Measurements from ENCODE around the gene LRRC63. TPM values are rescaled to one million over a fixed set of nuclear protein-coding genes. Genes with fewer than 3 reads are reported as not detected.

LRRC63 gene
- polyA plus RNA-seq, 3 donors = 0.36 TPM; not detected in 2

GRCh38 chr13:46324976-46325375 is 113.2 kb downstream of the LRRC63 start:
- no peak overlapping the region for H2AFZ ChIP-seq (ENCODE audit: insufficient read depth, low read depth, low read length, poor library complexity, severe bottlenecking)
- Mint-ChIP-seq H3K4me1 (peaks cover 35% of the 10 kb centered on the region), H3K36me3 (no peaks in the 10 kb centered on the region), H3K9me3 (peaks cover 0 to 7% (median 0%) of the 10 kb centered on the region in 7 donors), H3K4me3 (no peak overlapping the region), H3K27ac (peak overlapping the region in 1 of 7 donors; percentile 71), H3K27me3 (ENCODE audit: low read depth in 3 of 3) (peaks cover 0 to 6% (median 5%) of the 10 kb centered on the region in 3 donors)
- H3K4me2 ChIP-seq (replicated peaks; ENCODE audit: extremely low read depth, low read length, poor library complexity, severe bottlenecking) = no peak overlapping the region
- H3K4me3 ChIP-seq (replicated peaks in 1 of 3; ENCODE audit: low read depth in 2 of 3, low read length in 3 of 3) = no peak overlapping the region
- H3K27me3 ChIP-seq (ENCODE audit: control insufficient read depth in 2 of 2, insufficient read depth in 2 of 2, low read length in 2 of 2) = no peaks in the 10 kb centered on the region
- H3K36me3 ChIP-seq (replicated peaks in 1 of 2; ENCODE audit: control insufficient read depth in 1 of 2, insufficient read depth in 2 of 2, low read length in 2 of 2) = no peaks in the 10 kb centered on the region
- no peaks in the 10 kb centered on the region for H3K79me2 ChIP-seq (ENCODE audit: insufficient read depth, low read length)
- H3K27ac ChIP-seq (ENCODE audit: low read depth in 1 of 2, low read length in 2 of 2) = no peak overlapping the region
- H3K4me1 ChIP-seq (ENCODE audit: control insufficient read depth in 1 of 2, insufficient read depth in 2 of 2, low read length in 2 of 2) = peaks cover 20 to 21% of the 10 kb centered on the region in 2 donors
- WGBS (ENCODE audit: insufficient coverage) = 83% methylated on average over 2 of the region's 5 CpGs
- intact Hi-C loops (cut with micrococcal nuclease) = loop anchor here (5.0 to 10.0 kb wide), 3 partner anchors 62 to 158 kb away; partner anchors contain the start of genes LCP1 (in 1 of the 2) and RUBCNL (in 1 of the 2)
- no peaks in the 10 kb centered on the region for H3K9me3 ChIP-seq (replicated peaks in 1 of 2; ENCODE audit: control insufficient read depth in 1 of 2, insufficient read depth in 1 of 2, low read length in 2 of 2)
- H4K20me1 ChIP-seq (ENCODE audit: insufficient read depth, low read length) = no peaks in the 10 kb centered on the region
- no peak for TF ChIP-seq CTCF (IDR thresholded peaks at IDR 0.05)
- H3K9ac ChIP-seq (ENCODE audit: insufficient read depth, low read length, poor library complexity, severe bottlenecking) = no peak overlapping the region
- no peak for DNase-seq

Small RNA genes lying within 50 kb of the gene (small RNA-seq; reads per million reads assigned to genes)
- gene RN7SKP5 (ENCODE audit: insufficient read length, low read depth) (not detected), gene RN7SL288P (ENCODE audit: insufficient read length, low read depth) (not detected)

Other genes with a start within 250 kb of the LRRC63 start
- gene ZC3H13, start 159.2 kb upstream of the LRRC63 start, polyA plus RNA-seq = 10 to 100 TPM in 1 of 3 donors, 1 to 10 TPM in 2; 5.3 to 22.2 (median 9.7) TPM
- gene CPB2, start 106.9 kb upstream of the LRRC63 start, polyA plus RNA-seq = under 1 TPM in 2 of 3 donors, not detected in 1; 0.15 to 0.18 TPM
- gene LCP1, start 29.8 kb upstream of the LRRC63 start, polyA plus RNA-seq = 1,000 to 10,000 TPM in 2 of 3 donors, 100 to 1,000 TPM in 1; 653 to 2,003 (median 1,636) TPM
- gene RUBCNL, start 175.3 kb downstream of the LRRC63 start, polyA plus RNA-seq = 10 to 100 TPM in 1 of 3 donors, 1 to 10 TPM in 2; 1.5 to 14.5 (median 2.8) TPM

Data from CD14-positive monocyte (primary cell).